ENCODE measurements around the gene MX2.

DNA sequence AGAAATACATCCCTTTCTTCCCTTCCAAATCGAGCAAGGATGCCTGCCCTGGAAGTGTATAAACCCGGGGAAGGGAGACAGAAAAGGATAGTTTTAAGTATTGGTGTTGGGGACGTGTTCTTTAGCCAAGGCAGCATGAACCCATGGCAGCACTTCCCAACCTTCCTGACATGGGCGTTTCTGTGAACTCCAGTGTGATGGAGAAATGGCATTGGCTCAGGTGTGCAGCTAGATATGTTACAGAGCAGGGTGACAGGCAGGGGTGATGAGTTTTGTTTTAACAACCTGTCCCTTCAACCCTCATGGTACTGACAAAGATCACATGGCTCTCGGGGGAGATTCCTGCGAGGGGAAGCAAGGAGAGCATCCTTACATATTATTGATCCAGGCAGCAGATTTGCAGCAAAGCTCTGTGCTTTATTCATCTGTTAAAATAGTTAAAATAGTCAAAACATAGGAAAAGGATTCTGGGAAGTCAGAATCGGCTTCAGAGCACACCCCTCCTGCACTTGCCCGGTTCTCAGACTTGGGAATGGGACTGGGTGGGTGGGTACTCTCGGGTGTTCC lies 68.2 kb downstream of the MX2 start:
- TF ChIP-seq, protein P1, sequence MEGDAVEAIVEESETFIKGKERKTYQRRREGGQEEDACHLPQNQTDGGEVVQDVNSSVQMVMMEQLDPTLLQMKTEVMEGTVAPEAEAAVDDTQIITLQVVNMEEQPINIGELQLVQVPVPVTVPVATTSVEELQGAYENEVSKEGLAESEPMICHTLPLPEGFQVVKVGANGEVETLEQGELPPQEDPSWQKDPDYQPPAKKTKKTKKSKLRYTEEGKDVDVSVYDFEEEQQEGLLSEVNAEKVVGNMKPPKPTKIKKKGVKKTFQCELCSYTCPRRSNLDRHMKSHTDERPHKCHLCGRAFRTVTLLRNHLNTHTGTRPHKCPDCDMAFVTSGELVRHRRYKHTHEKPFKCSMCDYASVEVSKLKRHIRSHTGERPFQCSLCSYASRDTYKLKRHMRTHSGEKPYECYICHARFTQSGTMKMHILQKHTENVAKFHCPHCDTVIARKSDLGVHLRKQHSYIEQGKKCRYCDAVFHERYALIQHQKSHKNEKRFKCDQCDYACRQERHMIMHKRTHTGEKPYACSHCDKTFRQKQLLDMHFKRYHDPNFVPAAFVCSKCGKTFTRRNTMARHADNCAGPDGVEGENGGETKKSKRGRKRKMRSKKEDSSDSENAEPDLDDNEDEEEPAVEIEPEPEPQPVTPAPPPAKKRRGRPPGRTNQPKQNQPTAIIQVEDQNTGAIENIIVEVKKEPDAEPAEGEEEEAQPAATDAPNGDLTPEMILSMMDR (conservative IDR thresholded peaks at IDR 0.05; ENCODE audit: low read depth, low read length), result no peak
- no peak for TF ChIP-seq FOS (IDR thresholded peaks at IDR 0.05; ENCODE audit: low read depth, low read length)
